ENCODE results near the gene SPPL2B. TPM values are rescaled to one million over a fixed set of nuclear protein-coding genes. Genes with fewer than 3 reads are reported as not detected.

SPPL2B gene
- total and polyA plus RNA-seq, 8 donors, result 36.4 to 226 (median 52.8) TPM

DNA sequence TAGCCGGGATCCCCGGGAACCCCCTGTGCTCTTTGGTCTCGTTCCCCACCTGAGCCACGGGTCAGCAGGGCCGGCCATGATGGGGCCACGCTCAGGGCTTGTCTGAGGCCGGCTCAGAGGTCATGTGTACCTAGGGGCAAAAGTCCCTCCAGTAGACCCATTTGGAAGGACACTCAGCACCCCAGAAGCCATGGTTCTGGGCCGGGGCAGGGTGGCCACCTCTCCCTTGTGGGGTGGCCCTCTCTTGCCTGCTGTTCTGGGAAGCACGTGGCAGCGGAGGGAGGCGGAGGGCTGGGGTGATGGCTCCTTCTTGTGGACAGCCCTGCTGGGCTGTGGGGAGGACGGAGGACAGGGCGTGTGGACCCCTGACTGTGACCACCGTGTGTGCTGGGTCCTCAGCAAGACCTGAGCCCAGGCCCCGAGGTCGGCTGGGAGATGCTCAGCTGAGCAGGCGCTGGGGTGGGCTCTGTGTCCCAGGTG is 40.1 kb upstream of the SPPL2B start:
- Histone ChIP-seq H3K36me3 (no peaks in the 10 kb centered on the region), H3K4me1 (peaks cover 0 to 16% (median 6%) of the 10 kb centered on the region in 3 donors), H3K27ac (no peak overlapping the region), H3K4me3 (no peak overlapping the region), H3K27me3 (peaks cover 0 to 33% (median 2%) of the 10 kb centered on the region in 4 donors), H3K9me3 (no peaks in the 10 kb centered on the region)
- intact Hi-C loops (cut with DNase I), result no loop called here
- ATAC-seq (no peak), FAIRE-seq (no peak), DNase-seq (no peak)
- WGBS, 2 donors, result 73 to 80% methylated on average over 16 to 17 of the region's 17 CpGs
- TF ChIP-seq, protein P1, sequence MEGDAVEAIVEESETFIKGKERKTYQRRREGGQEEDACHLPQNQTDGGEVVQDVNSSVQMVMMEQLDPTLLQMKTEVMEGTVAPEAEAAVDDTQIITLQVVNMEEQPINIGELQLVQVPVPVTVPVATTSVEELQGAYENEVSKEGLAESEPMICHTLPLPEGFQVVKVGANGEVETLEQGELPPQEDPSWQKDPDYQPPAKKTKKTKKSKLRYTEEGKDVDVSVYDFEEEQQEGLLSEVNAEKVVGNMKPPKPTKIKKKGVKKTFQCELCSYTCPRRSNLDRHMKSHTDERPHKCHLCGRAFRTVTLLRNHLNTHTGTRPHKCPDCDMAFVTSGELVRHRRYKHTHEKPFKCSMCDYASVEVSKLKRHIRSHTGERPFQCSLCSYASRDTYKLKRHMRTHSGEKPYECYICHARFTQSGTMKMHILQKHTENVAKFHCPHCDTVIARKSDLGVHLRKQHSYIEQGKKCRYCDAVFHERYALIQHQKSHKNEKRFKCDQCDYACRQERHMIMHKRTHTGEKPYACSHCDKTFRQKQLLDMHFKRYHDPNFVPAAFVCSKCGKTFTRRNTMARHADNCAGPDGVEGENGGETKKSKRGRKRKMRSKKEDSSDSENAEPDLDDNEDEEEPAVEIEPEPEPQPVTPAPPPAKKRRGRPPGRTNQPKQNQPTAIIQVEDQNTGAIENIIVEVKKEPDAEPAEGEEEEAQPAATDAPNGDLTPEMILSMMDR (IDR thresholded peaks at IDR 0.05), result no peak

DNA sequence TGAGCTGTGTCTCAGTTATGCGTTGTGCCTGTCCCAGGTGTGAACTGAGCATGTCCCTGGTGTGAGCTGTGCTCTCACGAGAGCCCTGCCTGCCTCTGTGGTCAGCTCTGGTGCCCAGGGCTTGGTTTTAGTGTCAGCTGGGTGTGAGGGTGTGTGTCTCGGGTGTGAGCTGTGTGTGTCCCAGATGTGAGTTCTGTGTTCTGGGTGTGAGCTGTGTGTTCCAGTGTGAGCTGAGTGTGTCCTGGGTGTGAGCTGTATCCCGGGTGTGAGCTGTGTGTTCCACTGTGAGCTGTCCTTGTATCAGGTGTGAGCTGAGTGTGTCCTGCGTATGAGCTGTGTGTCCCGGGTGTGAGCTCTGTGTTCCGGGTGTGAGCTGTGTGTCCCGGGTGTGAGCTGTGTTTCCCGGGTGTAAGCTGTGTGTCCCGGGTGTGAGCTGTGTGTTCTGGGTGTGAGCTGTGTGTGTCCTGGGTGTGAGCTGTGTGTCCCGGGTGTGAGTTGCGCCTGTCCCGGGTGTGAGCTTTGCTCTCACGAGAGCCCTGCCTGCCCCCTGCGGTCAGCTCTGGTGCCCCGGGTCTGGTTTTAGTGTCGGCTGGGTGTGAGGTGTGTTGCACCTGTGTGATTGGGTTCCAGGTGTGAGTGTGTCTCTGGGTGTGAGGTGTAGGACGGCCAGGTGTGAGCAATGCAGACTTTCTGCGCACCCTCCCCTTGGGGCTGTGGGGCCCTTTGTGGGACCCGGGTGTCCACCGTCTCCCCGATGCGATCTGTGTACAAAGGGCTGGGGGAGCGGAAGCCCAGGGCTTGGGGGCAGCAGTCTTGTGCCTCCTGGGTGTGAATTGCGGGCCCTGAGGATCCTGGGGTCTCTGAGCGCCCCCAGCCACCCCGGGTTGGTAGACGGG is 39.4 kb upstream of the SPPL2B start:
- no peak for DNase-seq
- no peak for FAIRE-seq
- intact Hi-C loops (cut with DNase I), result no loop called here
- peak overlapping the region in 1 of 4 donors; percentile 39 for H3K4me3 ChIP-seq
- peaks cover 0 to 16% (median 6%) of the 10 kb centered on the region in 3 donors for H3K4me1 ChIP-seq
- TF ChIP-seq, protein P1 (IDR thresholded peaks at IDR 0.05), result no peak
- peak overlapping the region in 1 of 4 donors; percentile 23 for H3K27ac ChIP-seq
- whole genome bisulfite sequencing, 2 donors, result 48 to 58% methylated on average over 27 to 28 of the region's 28 CpGs
- peaks cover 0 to 37% (median 2%) of the 10 kb centered on the region in 4 donors for H3K27me3 ChIP-seq
- H3K9me3 ChIP-seq, result no peaks in the 10 kb centered on the region
- ATAC-seq, result no peak
- no peaks in the 10 kb centered on the region for H3K36me3 ChIP-seq

DNA sequence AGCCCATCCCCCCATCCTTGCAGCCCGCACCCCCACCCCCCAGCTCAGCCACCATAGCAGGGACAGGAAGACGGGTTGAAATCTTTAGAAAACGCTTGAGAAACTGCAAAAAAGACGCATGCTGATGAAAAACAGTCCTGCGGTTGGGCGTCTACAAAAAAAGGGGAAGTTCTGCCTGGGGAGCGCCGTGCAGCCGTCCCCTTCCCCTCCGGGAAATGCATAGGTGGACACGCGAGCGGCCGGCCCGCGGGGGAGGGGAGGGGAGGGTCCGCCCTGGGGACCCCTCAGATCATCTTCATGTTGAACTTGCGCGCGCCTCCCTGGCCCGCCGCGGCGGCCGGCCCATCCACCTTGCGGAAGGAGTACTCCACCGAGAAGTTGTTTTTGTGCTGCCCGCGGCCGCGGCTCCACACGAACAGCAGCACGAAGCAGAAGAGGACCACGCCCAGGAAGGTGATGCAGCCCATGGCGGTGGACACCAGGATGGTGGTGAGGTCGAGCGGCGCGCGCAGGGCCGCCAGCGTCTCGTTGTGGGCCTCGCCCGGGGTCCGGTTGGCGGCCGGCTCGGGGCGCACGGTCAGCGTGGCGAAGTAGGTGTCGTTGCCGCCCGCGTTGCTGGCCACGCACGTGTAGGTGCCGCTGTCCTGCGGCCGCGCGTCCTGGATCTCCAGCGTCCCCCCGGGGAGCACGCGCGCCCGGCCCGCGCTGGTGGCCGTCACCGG is 38.6 kb upstream of the SPPL2B start:
- intact Hi-C loops (cut with DNase I), result no loop called here
- Histone ChIP-seq H3K27me3 (peaks cover 0 to 37% (median 2%) of the 10 kb centered on the region in 4 donors), H3K4me3 (peak overlapping the region in 2 of 4 donors; percentile 16 to 39), H3K9me3 (no peaks in the 10 kb centered on the region), H3K27ac (peak overlapping the region in 2 of 4 donors; percentile 23 to 47), H3K36me3 (no peaks in the 10 kb centered on the region), H3K4me1 (peaks cover 0 to 16% (median 6%) of the 10 kb centered on the region in 3 donors)
- ATAC-seq (peak in 3 of 4 donors; percentile 14 to 57 (median 32)), FAIRE-seq (no peak), DNase-seq (no peak)
- TF ChIP-seq, protein P1 (IDR thresholded peaks at IDR 0.05), result no peak
- 2 to 3% methylated on average over 47 to 74 of the region's 74 CpGs for WGBS, 2 donors

- DNase-seq (no peak), FAIRE-seq (no peak), ATAC-seq (peak in 3 of 4 donors; percentile 28 to 63 (median 37))
- peaks cover 0 to 37% (median 2%) of the 10 kb centered on the region in 4 donors for H3K27me3 ChIP-seq
- no peaks in the 10 kb centered on the region for H3K9me3 ChIP-seq
- TF ChIP-seq, protein P1 (IDR thresholded peaks at IDR 0.05), result no peak
- intact Hi-C loops (cut with DNase I), result no loop called here
- 2% methylated on average over 69 to 82 of the region's 82 CpGs for WGBS, 2 donors
- H3K4me1 ChIP-seq, result peaks cover 0 to 16% (median 6%) of the 10 kb centered on the region in 3 donors
- H3K36me3 ChIP-seq, result no peaks in the 10 kb centered on the region
- peak overlapping the region in 1 of 4 donors; percentile 47 for H3K27ac ChIP-seq
- H3K4me3 ChIP-seq, result peak overlapping the region in 2 of 4 donors; percentile 16 to 39
Measured at GRCh38 chr19:2290441-2291184, 37.9 kb upstream of the SPPL2B start.
